Stimulated activated CD8-positive, alpha-beta memory T cell treated with anti-CD3 and anti-CD28 coated beads, Interleukin-15, amount 100 ng/mL, for 24 hours (primary cell): ENCODE data around the gene LHFPL2.

Experiments used
- DNase-seq: peaks from one replicate; pipeline ENCODE4 v3.0.0-alpha.2; 2020; ENCODE audit warnings: low read depth

LHFPL2 gene

GRCh38 chr5:78618303-78618702 lies 30.3 kb downstream of the LHFPL2 start:
- DNase-seq = no peak

DNA sequence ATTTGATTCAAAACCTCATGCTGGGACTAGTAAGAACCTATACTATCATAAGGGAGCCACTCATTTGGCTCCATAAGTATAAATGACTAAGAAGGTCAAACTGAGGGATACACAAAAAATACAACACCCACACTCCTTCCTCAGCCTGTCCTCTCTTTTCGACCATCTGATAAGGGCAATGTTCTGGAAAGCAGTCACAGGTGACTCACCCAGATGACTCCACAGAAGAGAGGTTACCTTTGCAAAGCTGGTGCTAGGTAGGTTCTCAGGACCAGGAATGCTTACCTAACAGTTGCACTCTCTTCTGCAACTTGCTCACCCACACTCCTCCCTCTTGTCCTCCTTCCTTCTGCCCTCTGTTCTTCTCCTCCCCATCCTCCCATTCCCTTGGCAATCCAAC lies 32.9 kb downstream of the LHFPL2 start:
- DNase-seq = no peak

GRCh38 chr5:78614816-78615215 lies 33.8 kb downstream of the LHFPL2 start:
- no peak for DNase-seq

GRCh38 chr5:78613756-78614155 lies 34.8 kb downstream of the LHFPL2 start:
- no peak for DNase-seq

- DNase-seq = no peak
These were observed 35.4 kb downstream of the LHFPL2 start for GRCh38 chr5:78613151-78613533.

DNA sequence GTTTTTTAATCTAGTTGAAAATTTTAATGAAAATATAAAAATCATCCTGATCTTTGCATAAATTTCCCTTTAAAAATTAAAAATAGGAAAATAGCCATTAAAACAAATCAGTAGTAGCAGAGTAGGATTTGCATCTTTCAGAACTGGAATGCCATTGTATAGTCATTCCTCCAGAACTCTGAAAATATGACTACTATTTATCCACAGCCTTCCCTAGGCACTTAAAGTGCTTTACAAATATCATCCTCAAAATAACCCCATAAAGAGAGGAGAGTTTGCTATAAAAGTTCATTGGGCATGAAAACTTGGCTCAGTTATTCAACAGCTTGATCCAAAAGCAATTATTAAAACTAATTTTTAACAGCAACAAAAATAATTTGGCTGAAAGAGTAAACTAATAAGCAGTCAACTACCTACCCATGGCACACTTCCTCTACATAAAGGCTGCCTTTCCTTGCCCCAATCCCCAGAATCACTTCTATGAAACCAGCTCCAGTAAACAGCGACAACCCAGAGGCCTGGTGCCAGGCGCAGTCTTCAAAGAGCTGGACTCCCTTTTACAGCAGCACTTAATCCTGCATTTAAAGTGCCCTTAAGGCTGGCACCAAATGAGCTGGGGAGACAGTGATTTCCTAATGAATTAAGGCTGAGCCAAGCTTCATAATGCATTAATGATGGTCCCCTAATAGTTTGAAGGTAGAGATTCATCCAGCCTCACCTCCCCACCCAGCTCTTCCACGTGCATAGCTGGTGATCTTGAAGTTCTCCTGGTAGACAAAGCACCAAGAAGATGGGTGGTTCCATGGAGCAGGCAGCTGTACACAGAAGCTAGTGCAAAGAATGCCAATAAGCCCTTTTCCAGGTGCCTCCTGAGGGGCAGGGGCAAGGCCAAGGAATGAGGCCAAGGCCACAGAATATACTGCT lies 36.1 kb downstream of the LHFPL2 start:
- DNase-seq = no peak

DNA sequence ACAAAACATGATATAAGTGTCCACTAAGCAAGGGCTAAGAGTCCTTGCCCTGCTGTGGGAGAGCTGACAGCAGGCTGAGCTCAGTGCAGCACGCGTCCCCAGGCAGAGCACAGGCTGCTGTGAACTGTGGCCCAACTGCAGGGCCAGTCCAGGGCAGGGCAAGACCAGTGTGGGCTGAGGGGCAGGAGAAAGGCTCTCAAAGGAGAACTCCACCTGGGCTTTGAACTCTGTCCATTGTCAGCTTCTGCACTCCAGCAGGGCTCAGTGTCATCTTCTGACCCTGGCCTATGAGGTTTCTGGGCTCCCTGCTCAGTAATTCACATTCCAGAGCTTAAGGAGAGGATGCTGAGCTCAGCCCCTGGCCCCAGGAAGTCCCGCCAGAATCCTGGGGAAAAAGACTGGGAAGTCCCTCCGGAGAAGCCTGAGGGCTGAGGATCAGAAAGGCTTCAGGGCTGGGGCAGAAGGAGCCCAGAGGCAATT lies 37.4 kb downstream of the LHFPL2 start:
- no peak for DNase-seq

DNA sequence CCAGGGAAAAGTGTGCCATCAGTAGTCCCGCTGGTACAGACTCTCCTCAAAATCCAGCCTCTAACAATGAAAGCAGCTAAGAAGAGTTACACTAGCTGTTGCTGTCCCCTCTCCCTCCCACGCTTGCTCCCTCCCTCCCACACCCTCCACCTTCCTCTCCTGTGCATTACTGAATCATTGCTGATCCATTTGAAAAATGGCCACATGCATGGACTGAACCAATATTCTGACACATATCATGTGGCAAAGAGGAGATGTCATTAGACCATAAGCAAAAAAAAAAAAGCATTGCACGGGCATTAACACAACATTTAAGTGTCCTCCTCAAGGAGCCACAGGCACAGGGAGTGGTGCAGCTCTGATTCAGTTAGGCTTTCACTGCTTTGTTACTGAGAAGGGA lies 37.9 kb downstream of the LHFPL2 start:
- DNase-seq = no peak

GRCh38 chr5:78610163-78610583 lies 38.4 kb downstream of the LHFPL2 start:
- no peak for DNase-seq

DNA sequence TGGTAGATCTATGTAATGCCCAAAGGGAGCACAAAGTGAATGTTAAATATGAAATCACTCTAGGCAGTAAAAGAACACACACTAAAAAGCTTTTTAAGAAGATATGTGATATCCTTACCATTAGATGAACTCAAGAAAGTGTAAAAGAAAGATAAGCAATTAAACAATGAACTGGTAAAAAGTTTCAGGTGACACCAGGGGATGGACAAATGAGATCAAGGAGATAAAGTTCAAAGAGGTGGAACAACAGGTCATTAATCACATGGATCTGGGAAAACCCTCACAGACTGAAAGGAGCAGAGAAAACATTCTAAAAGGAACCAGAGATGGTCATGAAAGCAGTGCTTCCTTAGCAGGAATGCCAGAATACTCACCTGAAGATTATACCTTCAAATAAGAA lies 40.7 kb downstream of the LHFPL2 start:
- DNase-seq = no peak

- DNase-seq = no peak
These were observed 42.3 kb downstream of the LHFPL2 start for GRCh38 chr5:78606241-78606640.

GRCh38 chr5:78605611-78606010 lies 43.0 kb downstream of the LHFPL2 start:
- DNase-seq = no peak

DNA sequence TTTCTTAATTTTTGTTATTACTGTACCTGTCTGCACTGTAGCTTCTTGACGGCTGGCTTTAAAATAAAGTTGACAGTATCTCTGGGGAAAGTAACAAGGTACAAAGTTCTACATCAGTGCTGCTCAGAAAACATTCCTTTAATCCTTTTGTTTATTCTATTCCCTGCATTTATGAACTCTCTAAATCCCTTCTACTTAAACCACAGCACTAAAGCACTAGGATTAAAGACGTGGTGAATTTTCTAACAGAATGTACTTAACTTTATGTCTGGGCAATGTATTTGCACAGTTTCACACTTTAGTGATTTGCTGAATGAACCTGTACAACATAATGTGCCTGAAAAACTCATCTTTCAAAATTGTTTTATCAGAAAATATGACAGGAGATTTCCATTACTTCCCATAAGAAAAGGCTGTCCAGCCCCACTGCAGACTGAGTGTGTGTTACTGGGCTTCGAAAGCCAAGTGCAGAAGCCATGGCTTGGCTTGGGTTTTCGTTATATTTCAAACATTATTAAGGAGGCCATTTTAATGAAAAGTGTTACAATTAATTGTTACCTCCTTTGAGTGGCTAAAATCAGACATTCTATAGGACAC lies 43.8 kb downstream of the LHFPL2 start:
- DNase-seq = no peak

DNA sequence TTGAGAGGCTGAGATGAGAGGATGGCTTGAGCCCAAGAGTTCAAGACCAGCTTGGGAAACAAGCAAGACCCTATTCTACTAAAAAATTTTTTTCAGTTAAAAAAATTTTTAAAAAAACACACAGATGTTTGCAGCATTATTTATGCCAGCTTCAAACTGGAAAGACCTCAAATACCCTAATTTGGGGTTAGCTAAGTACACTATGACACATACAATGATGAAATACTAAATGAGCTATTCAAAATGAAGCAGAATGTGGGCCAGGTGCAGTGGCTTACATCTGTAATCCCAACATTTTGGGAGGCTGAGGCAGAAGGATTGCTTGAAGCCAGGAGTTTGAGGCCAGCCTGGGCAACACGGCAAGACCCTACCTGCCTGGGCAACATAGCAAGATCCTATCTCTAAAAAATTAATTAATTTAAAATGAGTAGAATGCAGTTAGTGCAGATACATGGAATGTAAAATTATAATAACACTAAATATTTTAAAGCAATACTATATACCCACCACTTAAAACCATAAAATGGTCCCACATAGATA lies 44.9 kb downstream of the LHFPL2 start:
- no peak for DNase-seq

DNA sequence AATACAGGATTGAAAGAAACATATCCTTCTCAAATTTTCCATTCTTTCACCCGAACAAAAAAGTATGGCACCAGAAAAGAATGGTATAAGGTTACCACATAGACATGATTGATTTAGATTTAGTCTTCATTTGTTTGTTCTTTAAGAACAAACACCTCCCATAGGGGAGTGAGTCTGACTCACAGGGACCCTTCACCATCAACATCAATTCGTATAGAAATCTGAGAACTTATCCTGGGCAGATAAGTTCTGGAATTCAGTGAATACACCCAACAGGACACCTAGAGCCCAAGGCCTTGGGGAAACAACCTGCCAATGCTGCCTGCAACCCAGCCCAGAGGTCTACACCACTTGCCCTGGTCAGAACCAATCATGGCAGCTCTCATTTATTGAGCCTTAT lies 46.2 kb downstream of the LHFPL2 start:
- no peak for DNase-seq

- DNase-seq = no peak
These were observed 46.8 kb downstream of the LHFPL2 start for GRCh38 chr5:78601559-78602314.

DNA sequence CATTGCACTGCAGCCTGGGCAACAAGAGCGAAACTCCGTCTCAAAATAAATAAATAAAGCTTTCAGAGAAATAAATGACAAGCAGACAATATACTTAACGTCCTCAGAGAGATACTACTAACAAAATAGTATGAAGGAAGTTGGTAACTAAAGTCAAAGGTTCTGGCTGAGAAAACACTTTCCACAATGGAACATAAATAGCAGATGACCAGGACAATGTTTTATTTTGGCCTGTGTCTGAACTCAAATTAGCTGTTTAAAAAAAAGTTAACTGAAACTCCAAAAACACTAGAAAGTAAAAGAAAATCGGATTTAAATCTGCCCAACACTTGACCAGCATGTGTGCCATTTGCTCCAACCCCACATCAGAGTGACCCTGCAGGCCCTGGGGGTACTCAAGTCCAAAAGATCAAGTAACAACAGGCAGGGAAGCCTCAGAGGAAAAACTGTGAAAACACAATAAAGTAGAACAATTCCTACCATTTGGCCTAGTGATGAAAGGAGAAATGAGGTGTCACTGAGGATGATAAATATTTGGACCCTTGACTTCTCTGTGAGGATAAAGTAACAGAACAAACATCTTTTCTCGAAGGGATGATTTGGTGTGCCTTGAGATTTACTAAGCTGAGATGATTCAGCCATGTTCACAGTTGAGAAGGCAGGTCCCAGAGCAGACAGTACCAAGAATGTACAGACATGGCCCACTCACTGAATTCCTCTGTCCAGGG lies 47.7 kb downstream of the LHFPL2 start:
- DNase-seq = no peak

DNA sequence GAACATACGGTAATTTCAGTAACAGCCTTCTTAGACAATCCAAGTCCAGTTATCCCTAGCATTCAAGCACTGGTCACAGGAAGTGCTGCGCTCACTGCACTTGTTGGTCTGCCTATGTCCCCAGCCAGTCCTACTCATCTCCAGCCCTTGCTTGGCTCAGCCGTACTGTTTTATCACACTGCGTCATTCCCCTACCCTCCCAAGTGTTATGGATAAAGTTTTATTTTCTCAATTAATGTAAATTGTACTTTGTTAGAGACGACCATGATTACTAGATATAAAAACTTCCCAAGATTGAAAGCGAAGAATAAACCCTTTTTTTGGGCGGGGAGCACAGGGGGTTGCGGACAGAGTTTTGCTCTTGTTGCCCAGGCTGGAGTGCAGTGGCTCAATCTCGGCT lies 49.6 kb downstream of the LHFPL2 start:
- DNase-seq = no peak

- no peak for DNase-seq
These were observed 50.6 kb downstream of the LHFPL2 start for GRCh38 chr5:78597974-78598371.

- no peak for DNase-seq
These were observed 51.3 kb downstream of the LHFPL2 start for GRCh38 chr5:78597068-78597973.

GRCh38 chr5:78595458-78595921 lies 53.1 kb downstream of the LHFPL2 start:
- DNase-seq = no peak
